ENCODE data around the gene SLC8A1.

- TF ChIP-seq POLR2A (IDR thresholded peaks at IDR 0.05), result no peak
- TF ChIP-seq, protein P1, sequence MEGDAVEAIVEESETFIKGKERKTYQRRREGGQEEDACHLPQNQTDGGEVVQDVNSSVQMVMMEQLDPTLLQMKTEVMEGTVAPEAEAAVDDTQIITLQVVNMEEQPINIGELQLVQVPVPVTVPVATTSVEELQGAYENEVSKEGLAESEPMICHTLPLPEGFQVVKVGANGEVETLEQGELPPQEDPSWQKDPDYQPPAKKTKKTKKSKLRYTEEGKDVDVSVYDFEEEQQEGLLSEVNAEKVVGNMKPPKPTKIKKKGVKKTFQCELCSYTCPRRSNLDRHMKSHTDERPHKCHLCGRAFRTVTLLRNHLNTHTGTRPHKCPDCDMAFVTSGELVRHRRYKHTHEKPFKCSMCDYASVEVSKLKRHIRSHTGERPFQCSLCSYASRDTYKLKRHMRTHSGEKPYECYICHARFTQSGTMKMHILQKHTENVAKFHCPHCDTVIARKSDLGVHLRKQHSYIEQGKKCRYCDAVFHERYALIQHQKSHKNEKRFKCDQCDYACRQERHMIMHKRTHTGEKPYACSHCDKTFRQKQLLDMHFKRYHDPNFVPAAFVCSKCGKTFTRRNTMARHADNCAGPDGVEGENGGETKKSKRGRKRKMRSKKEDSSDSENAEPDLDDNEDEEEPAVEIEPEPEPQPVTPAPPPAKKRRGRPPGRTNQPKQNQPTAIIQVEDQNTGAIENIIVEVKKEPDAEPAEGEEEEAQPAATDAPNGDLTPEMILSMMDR (IDR thresholded peaks at IDR 0.05), result no peak
Measured at GRCh38 chr2:40256649-40257048, 195.2 kb downstream of the SLC8A1 start.

Data from Peyer's patch (tissue), 4 donors.